RCC 7860 (cell line): ENCODE measurements around the gene TSHB.

Experiments
- DNase-seq: peaks from one replicate; pipeline ENCODE4 v3.0.0-alpha.2; 2015; ENCODE audit warnings: low spot score
- FAIRE-seq: peaks from 2 replicates; lab custom pipeline; 2012; peaks lifted over from hg19 to GRCh38; lab: Jason Lieb, UNC

The TSHB gene

DNA sequence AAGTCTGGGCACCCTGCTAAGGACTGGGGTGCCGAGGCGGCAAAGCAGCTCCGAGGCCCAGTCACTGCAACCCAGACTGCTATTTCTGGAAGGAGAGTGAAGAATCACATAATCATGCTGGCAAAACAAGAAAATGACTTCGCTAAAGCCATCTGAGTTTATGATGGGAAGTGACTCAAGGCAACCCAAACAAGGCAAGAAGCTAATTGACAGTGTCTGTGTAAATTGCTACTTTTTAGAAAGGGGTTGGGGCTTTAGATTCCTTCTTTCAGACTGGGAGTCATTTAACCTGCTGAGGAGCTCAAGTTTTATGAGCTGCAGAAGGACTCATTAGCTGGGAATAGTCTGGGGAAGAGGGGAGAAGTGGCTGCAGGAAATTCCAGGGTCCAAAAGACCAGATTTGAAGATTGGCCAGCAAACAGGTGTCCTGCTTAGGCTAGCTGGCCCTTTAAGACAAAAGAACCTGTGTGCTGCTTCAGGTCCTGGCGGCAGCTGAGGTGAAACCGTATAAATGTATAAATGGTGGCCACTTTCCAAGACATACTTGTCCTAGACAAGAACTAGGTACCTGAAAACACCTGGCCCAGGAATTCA is 28.1 kb downstream of the TSHB start:
- no peak for FAIRE-seq
- DNase-seq = no peak

DNA sequence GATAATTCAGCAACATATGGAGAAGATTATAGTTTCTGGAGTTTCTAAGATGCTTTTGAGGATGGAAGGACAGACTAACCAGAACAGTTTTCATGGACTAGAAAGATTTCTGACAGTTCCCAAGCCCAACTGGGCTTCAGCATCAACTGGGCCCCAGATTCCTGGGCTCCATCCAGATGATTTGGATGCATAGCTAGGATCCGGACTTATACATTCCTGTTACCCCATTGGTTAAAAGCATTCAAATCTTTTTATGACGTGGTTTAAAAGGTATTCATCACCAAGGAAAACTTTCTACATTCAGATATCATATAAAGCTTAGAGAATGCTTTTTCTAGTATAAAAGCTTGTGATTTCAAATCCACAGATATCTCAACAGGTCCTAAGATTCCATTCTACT is 29.7 kb downstream of the TSHB start:
- DNase-seq (no peak), FAIRE-seq (no peak)

DNA sequence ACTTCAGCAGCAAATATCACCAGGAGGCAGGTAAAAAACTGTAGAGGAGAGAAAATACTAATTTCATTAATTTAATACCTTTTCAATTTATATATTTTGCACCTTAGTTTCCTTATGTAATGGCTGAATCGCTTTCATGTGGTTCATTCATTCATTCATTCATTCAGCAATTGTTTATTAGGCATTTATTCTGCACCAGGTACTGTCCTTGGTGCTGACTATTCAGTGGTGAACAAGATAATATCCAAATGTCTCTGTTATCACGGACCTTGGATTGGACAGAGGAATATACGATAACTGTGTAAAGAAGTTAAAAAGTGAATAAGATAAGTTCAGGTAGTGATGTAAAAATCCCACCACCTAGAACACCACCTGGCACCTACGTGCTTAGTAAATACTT is 30.9 kb downstream of the TSHB start:
- FAIRE-seq = no peak
- no peak for DNase-seq

DNA sequence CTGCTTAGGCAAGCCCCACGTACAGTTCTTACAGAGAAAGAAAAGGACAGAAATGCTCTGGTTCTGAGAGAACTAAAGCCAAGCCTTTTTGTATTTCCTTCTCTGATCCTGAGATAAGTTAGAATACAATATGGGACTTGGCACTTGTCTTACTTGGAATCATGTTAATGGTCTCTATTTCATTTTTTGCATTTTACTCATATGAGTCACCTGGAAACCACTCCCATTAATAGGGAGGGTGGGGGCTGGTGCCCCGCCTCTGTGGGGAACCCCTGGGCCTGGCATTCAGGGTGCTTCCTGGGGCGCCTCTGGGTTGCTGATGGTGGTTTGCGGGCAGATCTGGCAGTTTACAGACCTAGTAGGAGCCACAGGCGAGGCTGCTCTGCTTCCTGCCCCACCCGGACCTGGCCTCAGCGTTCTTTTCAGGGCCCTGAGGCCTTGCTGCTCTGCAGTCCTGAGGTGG is 32.9 kb downstream of the TSHB start:
- peak; percentile 90 for DNase-seq
- peak; percentile 95 for FAIRE-seq

DNA sequence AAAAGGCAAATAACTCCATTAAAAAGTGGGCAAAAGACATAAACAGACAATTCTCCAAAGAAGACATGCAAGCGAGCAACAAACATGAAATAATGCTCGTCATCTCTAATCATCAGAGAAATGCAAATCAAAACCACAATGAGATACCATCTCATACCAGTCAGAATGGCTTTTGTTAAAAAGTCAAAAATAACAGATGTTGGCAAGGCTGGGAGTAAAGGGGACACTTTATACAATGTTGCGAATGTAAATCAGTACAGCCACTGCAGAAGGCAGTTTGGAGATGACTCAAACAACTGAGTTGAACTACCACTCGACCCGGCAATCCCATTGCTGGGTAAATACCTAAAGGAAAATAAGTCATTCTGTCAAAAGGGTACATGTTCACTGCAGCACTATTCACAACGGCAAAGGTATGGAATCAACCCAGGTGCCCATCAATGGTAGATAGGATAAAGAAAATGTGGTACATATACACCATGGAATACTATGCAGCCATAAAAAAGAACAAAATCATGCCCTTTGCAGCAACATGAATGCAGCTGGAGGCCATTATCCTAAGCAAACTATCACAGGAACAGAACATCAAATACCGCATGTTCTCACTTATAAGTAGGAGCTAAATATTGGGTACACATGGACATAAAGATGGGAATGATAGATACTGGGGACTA is 33.7 kb downstream of the TSHB start:
- peak; percentile 7 for DNase-seq

DNA sequence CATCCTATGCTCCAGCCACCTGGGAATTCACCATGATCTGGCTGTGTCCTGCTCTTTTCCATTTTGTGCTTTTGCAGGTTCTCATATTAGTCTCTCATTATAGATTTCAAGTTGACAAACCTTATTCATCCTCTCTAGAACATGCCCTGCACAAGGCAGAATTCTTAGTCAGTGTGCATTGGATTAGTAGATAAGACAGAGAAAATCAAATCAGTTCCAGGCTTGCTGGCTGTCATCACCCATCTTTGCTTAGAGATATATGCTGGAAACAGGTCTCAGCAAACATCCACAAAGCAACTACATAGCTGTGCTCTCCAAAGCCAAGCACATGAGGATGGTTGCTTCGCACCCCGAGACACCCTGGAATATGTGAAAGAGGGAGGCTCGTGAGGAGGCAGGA is 34.8 kb downstream of the TSHB start:
- no peak for FAIRE-seq

More for the DNA sequence above, 33.7 kb downstream of the TSHB start:
- FAIRE-seq = no peak

DNA sequence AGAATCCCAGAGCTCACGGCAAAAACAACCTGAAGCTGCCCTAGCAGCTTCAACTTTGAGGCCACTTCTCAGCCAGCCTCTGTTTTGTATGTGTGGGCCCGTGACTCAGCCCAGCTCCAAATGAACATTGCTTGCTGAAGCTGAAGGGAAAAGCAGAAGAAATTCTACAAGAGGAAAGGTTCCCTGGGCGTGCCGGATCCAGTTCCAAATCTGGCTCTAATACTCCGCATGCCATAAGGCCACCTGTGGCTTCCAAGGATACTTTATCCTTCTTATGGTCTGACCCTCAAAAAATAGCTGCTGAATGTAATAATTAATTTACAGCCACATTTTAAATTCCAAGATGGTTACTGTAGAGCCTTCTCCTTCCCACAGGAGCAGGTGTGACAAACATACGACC is 35.4 kb downstream of the TSHB start:
- peak; percentile 33 for FAIRE-seq
- peak; percentile 10 for DNase-seq

More for the DNA sequence above, 34.8 kb downstream of the TSHB start:
- DNase-seq = no peak

DNA sequence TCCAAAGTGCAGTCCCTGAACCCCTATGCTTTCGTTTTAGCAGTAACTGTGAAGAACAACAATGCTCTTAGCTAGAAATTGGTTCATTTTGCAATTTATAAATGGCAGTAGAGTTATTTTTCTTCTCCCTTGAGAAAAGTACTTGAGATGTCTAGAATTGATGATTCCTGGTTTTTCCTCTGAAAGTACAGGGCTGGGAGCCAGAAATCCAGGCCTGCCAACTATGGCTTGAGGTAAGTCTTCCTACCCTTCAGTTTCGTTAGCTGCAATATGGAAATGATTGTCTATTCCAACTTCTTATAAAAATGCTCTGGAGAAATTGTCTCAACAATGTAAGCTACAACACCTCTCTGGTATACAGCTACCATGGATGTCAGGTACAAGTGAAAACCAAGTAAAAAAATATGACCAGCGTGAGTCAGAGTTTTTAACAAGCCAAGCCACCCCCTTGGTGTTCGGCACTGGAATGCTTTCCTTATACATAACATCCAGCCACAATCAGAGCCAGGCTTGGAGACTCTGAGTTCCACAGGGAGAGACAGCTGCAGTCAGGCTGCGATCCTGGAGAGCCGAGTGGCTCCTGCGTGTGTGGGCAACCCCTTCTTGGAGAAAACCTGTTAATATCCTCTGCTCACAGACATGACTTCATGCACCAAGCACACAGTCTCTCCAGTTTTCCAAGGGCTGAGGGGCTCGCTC is 37.7 kb downstream of the TSHB start:
- no peak for FAIRE-seq
- DNase-seq = no peak

DNA sequence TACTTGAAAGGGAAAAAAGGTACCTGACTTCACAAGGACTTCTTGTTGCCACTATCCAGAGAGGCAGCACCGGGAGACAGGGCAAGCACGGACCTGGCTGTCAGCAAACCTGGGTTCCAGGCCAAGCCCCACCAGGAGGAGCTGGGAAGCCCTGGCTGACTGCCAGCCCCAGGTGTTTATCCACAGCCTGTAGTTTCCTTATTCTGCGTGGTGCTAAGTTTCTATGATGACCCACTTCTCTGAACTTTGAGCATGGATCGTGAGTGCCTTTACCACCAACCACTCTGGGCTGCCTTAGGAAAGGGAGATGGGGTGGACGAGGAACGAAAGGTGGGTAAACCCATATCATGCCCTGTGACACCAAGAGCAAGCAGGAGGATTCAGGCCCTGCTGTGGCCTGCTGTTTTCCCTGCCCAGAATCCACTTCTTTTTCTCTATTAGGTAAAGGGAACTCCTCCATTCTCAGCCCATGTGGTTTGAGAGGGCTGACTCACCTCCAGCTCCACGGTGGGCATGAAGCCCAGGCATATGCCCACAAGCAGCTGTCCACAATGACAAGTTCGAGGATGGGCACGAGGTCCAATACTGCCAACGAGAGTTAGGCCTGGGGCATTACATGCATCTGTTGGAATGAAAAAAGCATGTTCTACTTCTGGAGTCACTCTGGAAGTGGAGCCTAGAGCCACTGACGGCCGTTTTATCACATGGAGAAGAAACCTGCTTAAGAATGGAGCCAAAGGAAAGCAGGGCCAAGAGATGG is 39.4 kb downstream of the TSHB start:
- DNase-seq (peak; percentile 84), FAIRE-seq (peak; percentile 95)

DNA sequence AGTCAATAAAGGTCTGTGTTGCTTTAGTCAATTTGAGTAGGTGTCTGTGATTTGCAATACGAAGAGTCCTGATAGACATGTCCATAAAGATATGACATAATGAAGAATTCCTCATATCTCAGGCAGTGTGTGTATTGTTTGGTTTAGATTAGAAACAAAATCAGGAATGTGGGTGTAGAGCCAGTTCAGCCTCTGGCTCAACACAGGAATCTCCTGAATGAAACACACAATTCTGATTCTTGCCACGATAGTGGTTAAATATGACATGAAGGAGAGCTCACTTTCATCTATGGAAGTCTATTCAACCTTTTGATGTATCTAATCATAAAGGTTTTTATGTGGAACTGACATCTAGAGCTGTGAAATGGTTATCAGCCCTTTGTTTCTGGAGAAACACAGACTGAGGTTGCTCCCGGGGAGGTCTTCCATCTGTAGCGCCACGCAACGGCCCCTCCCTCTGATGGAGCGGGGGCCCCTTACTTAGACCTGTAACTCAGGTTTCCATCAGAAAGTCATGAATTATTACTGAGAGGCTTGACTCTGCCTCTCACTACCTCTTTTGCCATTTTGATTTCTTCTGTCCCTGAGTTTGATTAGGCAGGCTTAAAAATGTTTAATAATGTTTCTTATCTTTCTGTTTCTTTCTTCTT is 40.2 kb downstream of the TSHB start:
- FAIRE-seq = no peak
- DNase-seq = no peak

DNA sequence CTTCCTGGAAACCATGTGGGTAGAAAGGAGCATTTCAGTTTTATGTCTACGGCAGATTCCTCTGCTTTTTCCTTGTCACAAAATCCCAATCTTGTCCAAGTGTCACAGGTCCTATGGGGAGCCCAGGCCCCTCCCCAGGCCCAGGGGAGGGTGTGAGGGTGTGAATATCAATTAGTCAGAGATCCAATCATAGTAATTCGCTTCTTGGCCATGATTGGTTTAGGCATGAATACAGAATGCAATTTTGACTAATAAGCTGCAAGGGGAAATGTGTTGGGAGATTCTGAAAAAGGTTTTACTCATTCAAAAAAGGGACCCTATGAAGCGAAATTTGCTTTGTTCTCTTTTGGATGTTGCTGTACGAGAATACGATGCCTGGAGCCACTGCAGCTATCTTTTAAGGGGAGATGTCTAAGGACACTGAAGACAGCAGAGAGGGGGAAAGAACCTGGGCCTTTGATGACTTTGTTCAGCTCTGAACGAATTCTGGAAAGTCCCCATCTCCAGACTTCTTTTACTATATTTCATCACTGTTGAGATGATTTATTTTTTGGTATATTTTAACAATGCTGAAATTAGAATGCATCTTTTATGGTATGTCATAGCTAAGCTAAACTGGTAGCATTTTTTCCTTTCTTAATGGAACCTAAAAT is 41.5 kb downstream of the TSHB start:
- DNase-seq = no peak
- FAIRE-seq = no peak

DNA sequence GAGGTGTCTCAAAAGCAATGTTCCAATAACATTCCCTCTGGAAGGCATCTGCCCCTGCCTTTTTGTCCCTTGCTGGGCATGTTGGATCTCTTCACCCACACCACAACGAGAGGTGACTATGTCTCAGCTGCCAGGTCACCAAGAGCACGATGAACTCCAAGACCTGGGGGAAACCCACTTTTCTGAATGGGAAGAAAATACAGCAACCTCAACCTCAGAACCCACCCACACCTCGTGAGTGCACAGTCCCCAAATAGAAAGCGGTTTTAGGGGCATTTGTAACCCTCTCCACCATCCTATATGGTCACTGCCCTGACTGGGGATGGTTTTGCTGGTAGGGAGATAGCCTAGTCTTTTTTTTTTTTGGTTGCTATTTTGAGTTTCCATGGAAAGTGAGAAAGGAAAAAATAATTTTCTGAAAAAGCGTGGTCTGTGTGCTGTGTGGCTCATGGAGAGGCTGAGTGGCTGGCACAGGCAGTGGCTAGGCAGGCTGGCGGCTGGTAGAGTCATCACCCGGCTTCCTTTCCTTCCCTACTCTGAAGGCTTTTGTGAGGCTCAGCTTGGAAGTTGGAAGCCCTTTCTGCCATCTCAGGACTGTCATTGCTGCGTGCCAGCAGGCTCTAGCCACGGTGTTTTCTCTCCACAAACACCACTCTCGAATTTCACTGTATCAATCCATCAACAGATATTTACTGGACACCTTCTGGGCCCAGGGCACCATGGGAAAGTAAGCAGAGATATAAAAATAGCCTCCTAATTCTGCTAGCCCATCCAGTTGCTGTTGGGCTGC is 43.9 kb downstream of the TSHB start:
- FAIRE-seq = no peak
- DNase-seq = no peak

DNA sequence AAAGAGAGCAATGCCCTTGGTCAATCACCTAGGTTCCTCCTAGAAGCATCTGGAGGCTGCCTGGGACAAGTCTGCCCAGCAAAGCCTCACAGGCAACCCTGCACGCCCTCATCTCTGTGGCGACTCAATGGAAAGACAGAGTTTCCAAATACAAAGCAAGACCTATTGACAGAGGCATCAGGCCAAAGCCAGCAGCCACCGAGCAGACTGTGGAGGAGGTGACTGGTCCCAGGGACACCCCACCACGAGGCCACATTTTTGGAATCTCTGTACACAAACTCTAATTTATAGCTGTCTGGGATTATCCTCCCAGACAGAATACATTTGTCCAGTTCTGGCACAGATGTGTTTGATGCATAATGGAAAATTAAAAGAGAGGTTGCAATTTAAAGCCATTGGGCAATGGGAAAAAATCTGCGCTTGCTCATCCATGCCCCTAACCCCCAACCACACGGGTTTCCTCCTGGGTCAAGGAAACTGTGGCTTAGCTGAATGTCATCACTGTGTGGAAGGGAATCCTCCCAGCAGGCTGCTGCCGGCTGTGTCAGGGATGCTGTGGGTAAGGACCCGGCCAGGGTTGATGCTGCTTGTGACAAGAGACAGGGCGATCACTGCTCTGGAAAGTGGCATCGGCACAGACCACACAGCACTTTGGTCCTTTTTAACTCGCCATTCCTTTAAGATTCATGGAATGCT is 45.4 kb downstream of the TSHB start:
- peak; percentile 71 for FAIRE-seq
- DNase-seq = peak; percentile 53

DNA sequence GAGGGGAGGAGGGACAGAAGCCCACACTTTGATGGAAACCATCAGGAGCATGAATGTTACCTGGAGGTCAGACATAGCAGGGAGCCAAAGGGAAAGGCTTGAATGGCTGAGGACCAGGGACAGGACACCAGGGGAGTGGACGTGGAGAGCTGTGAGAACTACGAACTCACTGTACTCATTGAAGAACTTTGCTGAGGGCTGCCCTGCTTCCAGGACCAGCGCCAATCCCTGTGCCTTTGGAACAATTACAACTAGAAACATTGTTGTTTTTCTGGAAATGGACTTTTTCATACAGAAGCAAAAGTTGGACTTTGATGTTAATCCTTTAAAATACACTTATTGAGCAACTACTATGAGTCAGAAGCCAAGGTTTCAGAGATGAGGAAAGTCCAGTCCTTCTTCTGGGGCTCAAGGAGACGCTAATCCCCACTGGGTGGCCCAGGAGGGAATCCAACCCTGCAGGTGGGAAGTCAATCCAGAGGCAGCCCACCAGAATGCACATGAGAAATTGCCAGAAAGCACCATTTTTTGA is 46.8 kb downstream of the TSHB start:
- FAIRE-seq = no peak
- DNase-seq = no peak

DNA sequence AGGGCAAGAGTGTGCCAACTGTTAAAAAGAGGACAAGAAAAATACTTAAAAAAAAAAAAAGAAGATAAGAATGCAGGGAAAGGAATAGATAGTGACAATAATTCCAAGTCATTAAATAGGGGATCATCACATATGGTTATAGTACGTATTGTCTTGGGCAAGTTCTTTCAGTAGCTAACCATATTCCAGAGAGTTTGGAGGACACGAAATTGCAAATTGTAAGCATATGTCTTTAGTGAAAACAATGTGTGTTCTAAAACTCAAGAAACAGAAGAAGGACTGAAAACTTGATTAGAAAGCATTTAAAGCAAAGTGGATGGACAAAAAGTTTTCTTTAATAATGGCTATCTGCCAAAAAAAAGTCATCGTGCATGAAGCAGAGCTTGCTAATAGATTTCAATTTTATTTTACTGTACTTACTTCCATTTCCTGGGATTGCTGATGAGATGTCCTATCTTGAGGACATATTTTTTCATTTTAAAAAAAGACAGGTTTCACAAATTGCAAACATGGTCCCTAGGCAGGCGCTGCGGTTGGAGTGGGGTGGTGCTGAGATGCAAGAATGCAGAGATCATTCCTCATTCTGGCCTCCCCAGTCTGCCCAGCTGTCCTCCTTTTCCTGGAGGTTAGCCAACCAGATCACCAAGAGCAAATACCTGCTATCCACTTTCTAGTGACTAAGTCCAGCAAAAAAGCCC is 47.8 kb downstream of the TSHB start:
- FAIRE-seq (peak; percentile 15), DNase-seq (peak; percentile 31)

DNA sequence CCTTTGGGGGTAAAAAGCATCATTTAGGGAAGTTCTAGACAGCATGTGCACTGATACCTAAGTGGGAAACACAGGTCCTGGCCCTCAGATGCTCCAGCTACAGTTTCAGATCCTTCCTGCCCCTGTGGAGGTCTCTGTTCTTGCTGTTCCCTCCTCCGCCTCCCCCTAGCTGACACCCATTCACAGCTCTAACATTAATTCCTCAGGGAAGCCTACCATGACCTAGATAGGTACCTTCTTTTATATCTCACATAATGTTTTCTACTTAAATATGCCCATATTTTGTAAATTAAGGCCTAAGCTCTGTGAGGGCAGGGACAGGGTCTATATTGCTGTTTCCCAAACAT is 48.3 kb downstream of the TSHB start:
- FAIRE-seq (no peak), DNase-seq (no peak)

DNA sequence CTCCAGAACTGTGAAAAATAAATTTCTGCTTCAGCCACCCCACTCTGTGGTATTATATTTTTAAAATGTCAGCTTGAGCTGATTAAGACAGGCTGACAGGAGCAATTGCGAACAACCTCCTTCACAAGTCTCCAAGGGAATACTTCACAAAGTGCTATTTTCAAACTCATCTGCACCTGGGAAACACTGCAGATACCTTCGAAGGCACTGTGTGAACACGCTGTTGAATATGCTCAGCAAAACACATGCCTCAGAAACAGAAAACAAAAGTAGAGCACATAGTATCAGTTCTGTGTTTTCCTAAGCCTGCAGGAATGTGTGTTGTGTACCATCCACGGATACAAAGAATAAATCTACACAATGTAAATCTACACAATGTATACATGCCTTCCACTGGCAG is 49.1 kb downstream of the TSHB start:
- DNase-seq (no peak), FAIRE-seq (no peak)

DNA sequence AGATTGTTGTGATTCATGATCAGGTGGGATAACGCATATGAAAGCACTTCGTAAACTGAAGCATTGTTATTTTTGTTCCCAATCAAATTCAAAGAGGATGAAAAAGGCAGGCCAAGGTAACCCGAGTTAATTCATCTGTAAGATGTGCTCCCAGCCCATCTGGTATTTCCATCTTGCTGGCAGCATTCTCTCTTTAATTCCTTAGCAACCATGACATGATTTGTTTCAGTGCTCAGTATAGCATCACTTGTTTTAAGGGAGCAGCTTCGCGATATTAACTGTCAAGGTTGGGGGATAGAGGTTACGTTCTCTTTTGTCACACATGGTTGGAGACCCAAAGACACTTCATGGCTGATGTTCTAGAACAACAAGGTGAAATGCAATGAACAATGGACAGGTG is 53.3 kb downstream of the TSHB start:
- FAIRE-seq (no peak), DNase-seq (no peak)
